Skeletal muscle cell (primary cell): Measurements from ENCODE around the gene ANO2.
"Not testable (repeated sequence)": the region's sequence is repeated elsewhere in the genome, so short reads cannot be mapped to it uniquely, and the experiment has no call there.

ENCODE experiments used
- DNase-seq: peaks from one replicate; pipeline ENCODE4 v3.0.0-alpha.2; 2010; ENCODE audit warnings: low read depth
- H3K4me3 ChIP-seq: 2 replicates; pipeline ENCODE4 v1.5.1; 2011; ENCODE audit warnings: low read depth, mild to moderate bottlenecking, control low read depth, low read length, moderate library complexity

ANO2 gene

DNA sequence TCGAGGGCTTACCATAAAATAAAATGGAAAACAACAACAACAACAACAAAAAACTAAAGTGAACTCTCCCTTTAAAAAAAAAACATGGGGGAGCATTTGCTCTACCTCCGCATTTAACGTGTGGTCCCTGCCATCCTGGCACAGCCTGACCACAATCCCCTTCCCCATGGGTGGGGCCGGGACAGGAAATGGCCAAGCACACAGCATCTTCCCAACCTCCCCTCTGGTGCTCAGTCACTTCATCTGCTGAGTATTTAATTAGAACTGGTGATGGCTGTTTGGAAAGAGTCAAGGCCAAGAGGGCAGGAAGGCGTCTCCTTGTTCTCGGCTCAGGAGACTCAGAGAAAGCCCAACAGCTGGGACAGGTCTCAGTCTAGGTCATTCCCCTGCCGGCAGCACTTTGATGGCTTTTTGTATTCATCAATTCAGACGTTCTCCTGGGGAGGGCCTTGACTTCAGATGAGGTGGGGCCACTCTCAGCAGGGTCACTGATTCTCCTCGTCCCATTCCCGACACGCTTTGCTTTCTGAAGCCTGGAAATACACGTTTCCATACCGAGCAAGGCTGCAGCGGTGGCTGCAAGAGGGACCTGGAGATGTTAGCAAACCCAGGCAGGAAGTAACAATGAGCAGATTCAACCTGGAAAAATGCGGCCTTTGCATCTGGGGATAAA, 44.4 kb downstream of the ANO2 start:
- no peak for DNase-seq
- no peak overlapping the region for H3K4me3 ChIP-seq

DNA sequence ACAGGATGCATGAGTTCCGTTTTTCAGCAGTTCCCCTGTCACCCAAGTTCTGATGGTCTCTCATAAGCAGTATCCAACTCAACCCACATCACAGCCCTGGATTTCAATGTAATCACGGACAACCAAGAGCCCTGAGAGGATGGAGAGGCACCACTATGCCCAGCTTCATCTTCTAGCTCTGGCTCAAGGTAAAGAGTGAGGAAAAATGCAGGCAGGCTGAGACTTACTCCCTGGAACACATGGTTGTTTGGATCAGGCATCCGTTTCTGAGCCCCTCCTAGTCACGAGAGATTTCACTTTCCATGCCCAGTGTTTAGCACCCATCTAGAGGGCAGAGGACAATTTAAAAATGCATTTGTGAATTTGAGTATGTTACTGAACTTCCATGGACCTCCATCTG, 45.0 kb downstream of the ANO2 start:
- no peak for DNase-seq
- no peak overlapping the region for H3K4me3 ChIP-seq

- DNase-seq, result no peak
- no peak overlapping the region for H3K4me3 ChIP-seq
Observed at GRCh38 chr12:5899675-5900074, 45.4 kb downstream of the ANO2 start.

DNA sequence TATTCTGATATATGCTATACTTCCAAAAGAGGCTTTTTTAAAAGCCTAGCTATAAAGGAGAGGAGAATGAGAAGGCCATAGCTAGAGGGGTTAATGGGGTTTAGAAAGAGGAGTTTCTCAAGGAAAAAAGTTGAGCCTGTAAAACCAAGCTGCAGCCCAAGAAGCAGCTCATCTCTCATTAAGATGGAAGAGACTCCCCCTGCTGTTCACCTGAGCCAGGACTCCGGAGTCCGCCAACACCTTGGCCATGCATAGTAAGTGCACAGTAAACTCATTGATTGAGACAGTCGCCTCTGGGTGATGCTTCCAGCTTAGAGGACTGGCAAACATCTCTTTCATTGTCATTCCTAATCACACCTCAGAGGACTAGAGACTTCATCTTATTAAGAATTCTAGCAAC, 46.2 kb downstream of the ANO2 start:
- DNase-seq, result no peak
- no peak overlapping the region for H3K4me3 ChIP-seq

DNA sequence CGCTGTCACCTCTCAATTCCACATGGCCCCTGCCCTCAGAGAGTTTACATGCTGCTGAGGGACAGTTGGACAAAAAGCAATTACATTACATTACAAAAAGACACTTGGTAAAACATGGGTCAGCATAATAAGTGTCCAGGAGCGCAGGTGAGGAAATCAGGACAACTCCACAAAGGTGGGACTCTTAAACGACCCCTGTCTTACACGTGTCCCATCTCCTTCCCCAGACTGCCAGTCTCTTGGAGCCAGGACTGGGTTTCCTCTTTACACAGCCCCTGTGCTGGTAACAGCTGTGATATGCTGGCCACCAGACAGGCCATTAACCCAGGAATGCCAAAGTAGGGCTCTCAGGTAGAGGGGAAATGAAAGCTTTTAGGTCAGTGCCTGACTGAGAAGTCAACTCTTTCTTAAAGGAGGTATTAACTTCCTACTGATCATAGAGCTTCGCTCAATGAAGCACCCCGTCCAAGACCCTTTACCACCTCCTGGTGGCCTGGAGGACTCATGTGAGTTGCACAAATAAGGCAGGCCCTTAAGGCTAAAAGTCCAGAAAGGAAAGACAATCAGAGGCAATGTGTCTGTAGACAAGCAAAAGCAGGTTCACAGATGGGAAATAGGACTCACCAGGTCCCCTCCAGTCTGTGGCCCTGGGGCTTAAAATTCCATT, 55.5 kb downstream of the ANO2 start:
- H3K4me3 ChIP-seq, result no peak overlapping the region
- no peak for DNase-seq

DNA sequence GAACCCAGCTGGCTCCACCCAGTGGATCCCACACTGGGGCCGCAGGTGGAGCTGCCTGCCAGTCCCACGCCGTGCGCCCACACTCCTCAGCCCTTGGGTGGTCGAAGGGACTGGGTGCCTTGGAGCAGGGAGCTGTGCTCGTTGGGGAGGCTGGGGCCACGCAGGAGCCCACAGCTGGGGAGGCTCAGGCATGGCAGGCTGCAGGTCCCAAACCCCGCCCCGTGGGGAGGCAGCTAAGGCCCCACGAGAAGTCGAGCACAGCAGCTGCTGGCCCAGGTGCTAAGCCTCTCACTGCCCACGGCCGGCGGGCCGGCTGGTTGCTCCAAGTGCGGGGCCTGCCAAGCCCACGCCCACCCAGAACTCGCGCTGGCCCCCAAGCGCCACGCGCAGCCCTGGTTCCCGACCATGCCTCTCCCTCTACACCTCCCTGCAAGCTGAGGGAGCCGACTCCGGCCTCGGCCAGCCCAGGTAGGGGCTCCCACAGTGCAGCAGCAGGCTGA, 56.2 kb downstream of the ANO2 start:
- no peak for DNase-seq
- H3K4me3 ChIP-seq, result no peak overlapping the region

- not testable (repeated sequence) for DNase-seq, H3K4me3 ChIP-seq
Observed at GRCh38 chr12:5887819-5888218, 57.2 kb downstream of the ANO2 start.

DNA sequence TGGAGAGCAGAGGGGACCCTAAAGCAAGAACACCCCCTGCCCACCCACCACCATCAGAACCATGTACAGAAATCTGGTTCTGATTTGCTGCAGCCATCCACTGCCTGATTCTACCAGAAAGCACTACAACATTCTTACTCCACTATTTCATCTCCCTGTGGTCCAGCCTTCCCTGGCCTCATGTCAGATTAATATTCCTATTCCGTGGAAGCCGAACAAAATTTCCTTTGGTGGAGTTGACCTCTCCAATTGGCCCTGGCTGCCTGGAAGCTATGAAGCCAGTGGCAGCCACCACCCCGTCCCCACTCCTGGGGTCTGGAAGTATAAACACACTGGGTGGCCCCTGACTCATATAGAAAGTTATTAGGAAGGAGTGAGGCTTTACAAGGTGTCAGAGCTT, 60.2 kb downstream of the ANO2 start:
- DNase-seq, result no peak
- H3K4me3 ChIP-seq, result no peak overlapping the region

- H3K4me3 ChIP-seq, result no peak overlapping the region
- no peak for DNase-seq
Observed at GRCh38 chr12:5884285-5884684, 60.8 kb downstream of the ANO2 start.

- H3K4me3 ChIP-seq, result no peak overlapping the region
- DNase-seq, result no peak
Observed at GRCh38 chr12:5882511-5883190, 62.4 kb downstream of the ANO2 start.

- DNase-seq, result no peak
Observed at GRCh38 chr12:5881666-5882065, 63.4 kb downstream of the ANO2 start.

DNA sequence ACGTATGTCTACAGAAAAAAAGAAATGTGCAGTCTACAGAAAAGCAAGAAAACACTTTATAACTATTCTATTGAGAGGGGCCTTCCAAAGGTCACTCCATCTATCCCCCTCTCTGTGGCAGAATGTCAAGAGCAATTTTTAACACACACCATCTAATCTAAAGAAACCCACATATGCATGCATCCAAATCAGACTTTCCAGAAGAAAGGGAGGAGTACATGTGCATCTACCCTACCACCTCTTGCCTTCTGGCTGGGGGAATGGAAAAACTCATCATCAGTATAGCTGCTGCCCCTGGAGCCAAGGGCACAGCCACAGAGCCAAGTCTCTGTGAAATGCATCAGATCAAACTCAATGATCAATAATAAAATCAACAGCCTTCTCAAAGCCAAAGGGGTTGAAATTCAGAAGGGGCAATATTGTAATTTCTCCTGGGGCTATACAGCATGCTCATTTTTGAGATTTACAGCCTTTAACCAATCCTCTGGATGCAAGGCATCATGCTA, 63.9 kb downstream of the ANO2 start:
- no peak for DNase-seq
- no peak overlapping the region for H3K4me3 ChIP-seq

More at GRCh38 chr12:5881666-5882065, 63.4 kb downstream of the ANO2 start:
- no peak overlapping the region for H3K4me3 ChIP-seq

- DNase-seq, result no peak
- no peak overlapping the region for H3K4me3 ChIP-seq
Observed at GRCh38 chr12:5875851-5876250, 69.2 kb downstream of the ANO2 start.

DNA sequence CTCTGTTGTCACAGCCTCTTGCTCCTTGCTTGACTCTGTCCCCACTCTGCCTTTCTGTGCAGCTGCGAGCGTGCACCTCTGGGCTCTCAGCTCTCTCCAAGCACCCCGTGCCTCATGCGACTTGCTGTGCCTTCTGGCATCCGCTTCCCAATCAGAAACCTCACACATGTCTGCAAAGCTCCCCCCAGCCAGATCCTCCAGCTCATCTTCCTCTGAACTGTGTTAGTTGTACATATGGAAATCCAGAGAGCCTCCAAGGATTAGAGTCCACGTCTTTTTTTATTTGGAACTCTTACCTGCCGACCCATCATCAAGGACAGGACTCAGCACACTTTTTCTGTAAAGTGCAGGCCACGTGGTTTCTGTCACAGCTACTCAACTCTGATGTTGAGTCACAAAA, 70.5 kb downstream of the ANO2 start:
- no peak for DNase-seq

GRCh38 chr12:5873281-5873919, 71.7 kb downstream of the ANO2 start:
- no peak overlapping the region for H3K4me3 ChIP-seq

More for the DNA sequence above, 70.5 kb downstream of the ANO2 start:
- H3K4me3 ChIP-seq, result no peak overlapping the region

GRCh38 chr12:5872745-5873144, 72.3 kb downstream of the ANO2 start:
- DNase-seq, result no peak
- no peak overlapping the region for H3K4me3 ChIP-seq

More at GRCh38 chr12:5873281-5873919, 71.7 kb downstream of the ANO2 start:
- DNase-seq, result no peak

DNA sequence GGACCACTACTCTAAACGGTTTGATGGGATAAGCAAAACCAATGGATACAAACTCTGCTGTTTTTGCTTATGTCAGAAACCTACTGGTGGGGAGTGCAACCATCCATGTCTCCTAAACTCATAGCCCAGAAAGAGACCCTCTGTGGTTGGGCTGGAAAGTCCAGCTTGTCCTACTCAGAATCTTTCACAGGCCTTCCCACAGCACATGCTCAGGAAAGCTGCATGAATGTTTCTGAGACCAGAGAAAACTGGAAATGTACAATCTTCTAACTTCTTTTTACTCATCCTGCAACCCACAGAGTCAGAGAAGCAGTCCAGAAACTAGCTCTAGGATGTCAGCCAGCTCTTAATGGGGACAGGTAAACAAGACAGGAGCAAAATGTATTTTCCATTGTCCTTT, 73.3 kb downstream of the ANO2 start:
- DNase-seq, result no peak

DNA sequence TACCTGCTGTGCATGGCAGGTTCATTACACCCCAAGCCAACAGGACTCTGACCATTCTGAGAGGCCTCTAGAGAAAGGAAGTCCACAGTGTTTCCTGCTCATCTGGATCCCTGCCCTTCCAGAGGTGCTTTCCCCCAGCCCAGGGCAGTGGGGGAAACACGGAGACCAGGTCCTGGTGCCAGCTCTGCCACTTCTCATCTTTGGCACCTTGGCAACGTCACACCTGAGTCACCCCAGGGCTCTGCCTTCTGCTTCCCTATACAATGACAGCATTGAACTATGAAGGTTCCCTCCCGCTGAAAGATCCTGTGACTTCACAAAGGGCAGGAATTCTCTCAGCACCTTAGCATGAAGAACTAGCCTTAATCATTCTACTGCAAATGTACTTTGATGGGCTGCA, 74.9 kb downstream of the ANO2 start:
- DNase-seq, result no peak
- no peak overlapping the region for H3K4me3 ChIP-seq

More for the DNA sequence above, 73.3 kb downstream of the ANO2 start:
- no peak overlapping the region for H3K4me3 ChIP-seq

DNA sequence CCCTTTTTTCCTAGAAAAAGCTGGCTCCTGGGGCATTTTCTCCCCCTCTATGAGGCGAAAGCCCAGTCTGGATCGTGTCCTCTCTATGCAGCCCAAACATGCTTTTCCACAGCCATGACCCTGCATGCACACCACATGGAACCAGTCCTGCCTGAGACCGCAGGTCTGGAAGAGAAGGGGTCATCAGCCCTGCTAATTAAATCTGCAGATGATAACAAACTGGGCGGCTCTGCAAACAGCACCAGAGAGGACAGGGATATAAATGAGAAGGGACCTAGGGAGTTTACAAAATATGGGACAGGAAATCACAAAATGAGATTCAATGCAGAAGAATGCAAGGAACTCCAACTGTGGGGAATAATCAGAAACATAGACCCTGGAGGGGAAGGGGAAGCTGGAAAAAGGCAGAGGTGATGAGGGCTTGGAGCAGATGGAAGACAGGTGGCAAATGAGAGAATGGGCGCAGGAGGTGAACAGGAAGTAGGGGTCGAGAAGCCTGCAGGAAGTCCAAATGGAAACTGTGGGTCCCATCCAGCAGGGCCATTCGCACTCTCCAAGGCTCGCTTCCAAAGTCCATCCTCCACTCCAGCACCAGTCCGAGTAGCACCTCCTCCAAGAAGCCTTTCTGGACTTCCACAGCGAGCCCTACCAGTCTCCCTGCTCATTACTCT, 76.3 kb downstream of the ANO2 start:
- DNase-seq, result no peak
- no peak overlapping the region for H3K4me3 ChIP-seq
